Stimulated activated CD4-positive, alpha-beta T cell treated with anti-CD3 and anti-CD28 coated beads, Interleukin-1b, Interleukin-23, amount 100 ng/mL, for 48 hours (primary cell): Measurements from ENCODE around the gene LGALS9B.
"Not testable (repeated sequence)": the region's sequence is repeated elsewhere in the genome, so short reads cannot be mapped to it uniquely, and the experiment has no call there.

Source experiments
- DNase-seq: peaks from one replicate; pipeline ENCODE4 v3.0.0-alpha.2; 2020

The LGALS9B gene

GRCh38 chr17:20467447-20467846 is at the start of gene LGALS9B:
Gene LGALS9B, minus strand, starts transcription at chr17:20467539. Its CDS starts 69 bp downstream, at chr17:20467470.
- DNase-seq: not testable (repeated sequence)

- not testable (repeated sequence) for DNase-seq
These were observed 49.6 kb upstream of the LGALS9B start for GRCh38 chr17:20516986-20517385.

GRCh38 chr17:20515099-20515498 is 47.8 kb upstream of the LGALS9B start:
- not testable (repeated sequence) for DNase-seq

- DNase-seq: not testable (repeated sequence)
These were observed 46.2 kb upstream of the LGALS9B start for GRCh38 chr17:20513539-20513938.

DNA sequence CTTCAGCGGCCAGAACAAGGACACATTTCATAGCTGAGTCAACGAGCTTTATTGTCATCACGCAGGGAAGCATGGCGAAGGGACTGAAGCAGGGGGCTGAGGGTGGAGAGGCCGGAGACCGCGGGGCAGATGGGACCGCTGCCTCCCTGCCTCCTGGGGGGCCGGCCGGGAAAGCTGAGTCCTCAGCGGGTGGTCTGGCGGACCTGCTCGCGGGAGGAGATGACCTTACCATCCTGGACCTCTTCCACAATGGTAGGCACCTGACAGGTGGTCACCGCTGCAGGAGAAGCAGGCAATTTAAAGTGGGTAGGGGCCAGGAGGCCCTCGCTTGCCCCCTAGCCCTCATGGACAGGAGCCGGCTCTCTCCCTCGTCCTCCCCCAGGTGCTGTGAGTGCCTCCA is 45.0 kb upstream of the LGALS9B start:
- not testable (repeated sequence) for DNase-seq

GRCh38 chr17:20511778-20512177 is 44.4 kb upstream of the LGALS9B start:
- not testable (repeated sequence) for DNase-seq

GRCh38 chr17:20505333-20505732 is 38.0 kb upstream of the LGALS9B start:
- not testable (repeated sequence) for DNase-seq

GRCh38 chr17:20504388-20505066 is 37.2 kb upstream of the LGALS9B start:
- DNase-seq: not testable (repeated sequence)

DNA sequence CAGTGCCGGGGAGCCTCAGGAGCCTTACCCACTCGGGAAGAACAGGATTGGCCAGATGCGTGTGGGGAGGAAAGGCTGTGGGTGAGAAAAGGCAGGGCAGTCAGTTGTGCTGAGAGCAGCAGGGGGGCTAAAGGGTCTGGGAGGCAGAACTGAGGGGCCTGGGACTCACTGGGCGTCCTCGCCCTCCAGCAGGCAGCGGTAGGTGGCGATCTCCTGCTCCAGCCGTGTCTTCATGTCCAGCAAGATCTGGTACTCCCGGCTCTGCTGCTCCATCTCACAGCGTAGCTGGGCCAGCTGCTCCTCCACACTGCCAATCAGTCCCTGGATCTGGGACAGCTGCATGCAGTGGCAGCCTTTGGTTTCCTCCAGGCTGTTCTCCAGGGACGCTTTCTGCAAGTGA is 34.6 kb upstream of the LGALS9B start:
- DNase-seq: not testable (repeated sequence)

- DNase-seq: not testable (repeated sequence)
These were observed 33.0 kb upstream of the LGALS9B start for GRCh38 chr17:20500346-20500745.

GRCh38 chr17:20495420-20495819 is 28.1 kb upstream of the LGALS9B start:
- DNase-seq: not testable (repeated sequence)

DNA sequence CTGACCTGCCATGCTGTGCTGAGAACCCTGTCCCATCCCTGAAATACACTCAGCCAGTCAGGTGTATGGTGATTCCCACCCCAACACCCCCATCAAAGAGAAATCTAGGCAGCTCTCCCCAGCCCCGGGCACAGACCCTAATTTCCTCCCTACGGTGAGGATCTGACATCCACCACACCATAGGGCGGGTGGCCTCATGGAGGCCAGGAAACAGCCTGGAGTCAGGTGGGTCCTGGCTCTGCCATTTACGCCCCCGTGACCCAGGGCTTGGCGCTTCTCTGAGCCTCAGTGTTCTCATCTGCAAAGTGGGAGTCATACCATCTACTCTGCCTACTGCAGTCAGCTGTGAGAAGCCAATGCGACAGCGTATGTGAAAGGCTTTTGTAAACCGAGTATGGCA is 27.4 kb upstream of the LGALS9B start:
- not testable (repeated sequence) for DNase-seq

GRCh38 chr17:20494147-20494546 is 26.8 kb upstream of the LGALS9B start:
- not testable (repeated sequence) for DNase-seq

GRCh38 chr17:20492971-20493370 is 25.6 kb upstream of the LGALS9B start:
- not testable (repeated sequence) for DNase-seq

DNA sequence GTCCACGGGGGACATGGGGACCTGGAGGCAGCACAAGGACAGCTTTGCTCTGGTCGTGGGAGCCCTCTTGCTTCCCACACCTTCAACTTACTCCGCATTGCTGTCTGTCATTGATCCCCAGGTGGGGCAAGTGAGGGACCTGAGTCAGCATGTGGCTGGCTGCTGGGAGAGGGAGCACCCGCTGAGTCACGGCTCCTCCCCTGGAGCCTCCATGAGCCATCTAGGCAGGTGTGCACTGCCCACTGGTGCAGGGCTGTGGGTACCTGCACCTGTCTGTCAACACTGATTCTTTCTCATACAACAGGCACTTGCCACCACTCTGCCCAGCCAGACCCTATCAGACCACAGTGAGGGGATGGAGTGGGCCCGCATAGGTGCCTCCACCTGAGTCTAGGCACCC is 24.8 kb upstream of the LGALS9B start:
- not testable (repeated sequence) for DNase-seq

DNA sequence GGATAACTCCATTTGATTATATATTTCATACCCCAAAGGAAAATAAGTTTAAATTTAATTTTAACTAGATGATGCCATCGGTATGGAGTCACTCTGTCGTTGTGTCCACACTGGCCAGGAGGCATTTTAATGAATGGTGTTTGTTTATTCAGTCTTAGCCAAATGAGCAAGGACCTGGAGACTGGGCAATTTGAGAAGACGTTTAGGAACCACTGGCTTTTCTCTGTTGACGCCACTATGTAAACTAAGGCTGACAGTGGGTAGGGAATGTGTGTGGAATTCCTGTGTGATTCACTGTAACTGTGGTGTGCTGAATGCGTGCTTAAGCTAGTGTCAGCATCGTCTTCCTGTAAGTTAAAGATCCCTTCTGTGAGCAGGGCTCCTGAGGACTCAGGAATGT is 17.6 kb upstream of the LGALS9B start:
- not testable (repeated sequence) for DNase-seq

- DNase-seq: not testable (repeated sequence)
These were observed 12.7 kb upstream of the LGALS9B start for GRCh38 chr17:20479889-20480591.

- not testable (repeated sequence) for DNase-seq
These were observed 10.2 kb upstream of the LGALS9B start for GRCh38 chr17:20477398-20478071.

GRCh38 chr17:20475137-20475831 is 7.9 kb upstream of the LGALS9B start:
- DNase-seq: not testable (repeated sequence)

DNA sequence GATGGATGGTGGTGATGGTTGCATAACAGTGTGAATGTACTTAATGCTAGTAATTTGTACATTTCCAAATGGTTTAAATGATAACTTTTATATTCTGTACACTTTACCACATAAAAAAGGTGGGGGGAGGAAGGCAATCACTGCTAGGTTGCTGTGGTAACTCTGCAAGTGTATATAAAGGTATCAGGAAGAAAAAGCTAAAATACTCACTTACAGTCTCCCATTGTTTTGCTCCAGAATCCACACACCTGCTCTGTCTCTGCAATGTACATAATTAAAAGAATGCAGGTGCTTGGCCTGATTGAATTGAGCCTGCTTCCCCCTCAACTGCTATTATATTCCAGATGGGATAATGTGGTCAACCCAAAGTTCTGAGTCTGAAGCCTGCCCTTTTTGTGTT is 6.7 kb upstream of the LGALS9B start:
- not testable (repeated sequence) for DNase-seq

- DNase-seq: not testable (repeated sequence)
These were observed 2.6 kb upstream of the LGALS9B start for GRCh38 chr17:20469946-20470345.

DNA sequence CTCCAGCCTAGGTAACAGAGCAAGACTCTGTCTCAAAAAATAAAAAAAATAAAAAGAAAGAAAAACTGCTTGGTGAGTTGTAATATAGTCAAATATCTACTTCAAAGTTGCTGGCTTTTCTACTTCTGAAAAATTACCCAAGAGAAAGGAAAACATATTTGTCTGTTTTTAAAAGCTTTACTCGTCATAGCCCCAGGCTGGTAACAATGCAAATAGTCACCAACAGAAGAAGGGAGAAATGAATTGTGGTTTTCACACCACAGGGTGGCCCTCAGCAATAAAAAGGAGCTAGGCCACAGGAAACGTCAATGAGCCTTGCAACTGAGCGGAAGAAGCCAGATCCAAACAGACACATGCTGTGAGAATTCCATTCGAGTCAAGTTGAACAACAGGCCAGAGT is 1.8 kb upstream of the LGALS9B start:
- not testable (repeated sequence) for DNase-seq

- not testable (repeated sequence) for DNase-seq
These were observed 340 bp downstream of the LGALS9B start for GRCh38 chr17:20466999-20467398.
